NCI-H187 (cell line): Measurements from ENCODE around the gene HOXC4.
"Not testable (repeated sequence)": the region's sequence is repeated elsewhere in the genome, so short reads cannot be mapped to it uniquely, and the experiment has no call there.

ENCODE experiments used
- DNase-seq, 2 experiments: peaks; one replicate each; lab custom pipeline; 2025; lab: John Stamatoyannopoulos, UW

The HOXC4 gene

DNA sequence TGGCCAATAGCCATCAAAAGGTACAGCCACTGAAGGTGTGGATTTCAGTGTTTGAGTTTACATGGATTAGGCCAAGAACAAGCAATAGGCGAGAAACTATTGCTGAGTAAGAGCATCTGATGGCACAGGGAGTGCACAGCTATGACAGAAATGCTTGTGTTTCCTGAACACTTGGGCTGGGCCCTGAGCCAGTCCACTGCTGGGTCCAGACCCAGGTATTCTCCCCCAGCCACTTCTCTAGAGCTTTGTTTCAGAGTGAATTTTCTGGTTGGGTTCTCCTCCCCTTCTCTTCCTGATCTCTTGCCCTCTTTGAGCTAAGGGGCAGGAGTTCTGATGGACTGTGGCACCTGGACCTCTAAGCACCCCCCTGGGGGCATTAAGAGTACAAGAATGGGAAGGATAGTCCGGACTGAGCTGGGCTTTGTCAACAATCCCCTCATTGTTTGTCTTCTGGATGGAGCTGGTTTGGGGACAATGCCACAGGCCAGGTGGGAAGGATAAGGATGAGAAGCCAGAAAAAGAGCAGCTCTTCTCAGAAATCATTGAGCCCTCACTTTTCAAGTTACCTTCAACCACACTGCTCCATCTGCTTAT lies 12.4 kb upstream of the HOXC4 start:
- no peak for DNase-seq

DNA sequence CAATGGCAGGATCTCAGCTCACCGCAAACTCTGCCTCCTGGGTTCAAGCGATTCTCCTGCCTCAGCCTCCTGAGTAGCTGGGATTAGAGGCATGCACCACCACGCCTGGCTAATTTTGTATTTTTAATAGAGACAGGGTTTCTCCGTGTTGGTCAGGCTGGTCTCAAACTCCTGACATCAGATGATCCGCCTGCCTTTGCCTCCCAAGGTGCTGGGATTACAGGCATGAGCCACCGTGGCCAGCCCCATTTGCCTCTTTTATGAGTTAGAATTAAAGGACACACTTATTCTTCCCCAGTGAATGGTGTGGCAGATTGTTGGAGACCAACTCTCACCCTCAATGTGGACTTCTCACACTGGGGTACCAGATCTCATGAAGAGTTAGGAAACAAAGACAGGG lies 11.6 kb upstream of the HOXC4 start:
- DNase-seq: not testable (repeated sequence)

DNA sequence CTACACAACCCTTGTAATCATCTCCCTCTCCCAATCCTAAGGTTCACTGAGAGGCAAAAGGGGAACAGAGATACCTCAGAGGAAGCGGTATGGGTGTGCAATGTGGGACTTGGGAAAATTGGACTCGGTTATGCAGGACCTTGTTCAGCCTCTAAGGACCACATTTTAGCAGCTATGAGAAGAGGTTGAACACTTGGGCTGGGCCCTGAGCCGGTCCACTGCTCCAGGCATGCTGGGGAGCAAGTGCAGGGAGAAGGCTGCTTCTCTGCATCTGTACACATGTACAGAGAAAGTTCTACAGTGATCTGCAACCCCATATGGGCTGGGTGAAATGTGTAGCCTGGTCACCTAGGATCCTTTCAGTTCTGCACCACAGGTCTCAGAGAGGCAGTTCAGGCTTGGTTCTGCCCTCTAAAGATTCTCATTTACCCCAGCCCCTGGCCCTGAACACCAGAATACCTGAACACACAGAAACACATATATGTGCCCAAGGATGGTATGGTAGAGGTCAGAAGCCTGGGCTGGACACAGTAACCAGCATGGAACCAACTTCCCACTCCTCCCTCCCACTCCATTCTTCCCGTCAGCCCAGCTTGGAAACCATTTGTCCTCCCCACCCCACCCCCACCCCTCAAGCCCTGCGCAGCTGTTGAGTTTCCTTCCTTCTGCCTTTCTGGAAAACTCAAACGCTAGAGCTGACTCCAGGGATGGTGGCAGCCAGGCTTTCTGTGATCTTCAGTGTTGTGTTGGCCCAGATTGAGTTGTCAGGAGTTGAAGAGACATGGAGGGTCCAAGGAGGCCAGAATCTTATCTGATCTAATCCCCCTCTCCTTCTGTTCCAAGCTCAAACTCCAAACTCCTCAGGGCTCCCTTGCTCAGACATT lies 10.4 kb upstream of the HOXC4 start:
- no peak for DNase-seq

DNA sequence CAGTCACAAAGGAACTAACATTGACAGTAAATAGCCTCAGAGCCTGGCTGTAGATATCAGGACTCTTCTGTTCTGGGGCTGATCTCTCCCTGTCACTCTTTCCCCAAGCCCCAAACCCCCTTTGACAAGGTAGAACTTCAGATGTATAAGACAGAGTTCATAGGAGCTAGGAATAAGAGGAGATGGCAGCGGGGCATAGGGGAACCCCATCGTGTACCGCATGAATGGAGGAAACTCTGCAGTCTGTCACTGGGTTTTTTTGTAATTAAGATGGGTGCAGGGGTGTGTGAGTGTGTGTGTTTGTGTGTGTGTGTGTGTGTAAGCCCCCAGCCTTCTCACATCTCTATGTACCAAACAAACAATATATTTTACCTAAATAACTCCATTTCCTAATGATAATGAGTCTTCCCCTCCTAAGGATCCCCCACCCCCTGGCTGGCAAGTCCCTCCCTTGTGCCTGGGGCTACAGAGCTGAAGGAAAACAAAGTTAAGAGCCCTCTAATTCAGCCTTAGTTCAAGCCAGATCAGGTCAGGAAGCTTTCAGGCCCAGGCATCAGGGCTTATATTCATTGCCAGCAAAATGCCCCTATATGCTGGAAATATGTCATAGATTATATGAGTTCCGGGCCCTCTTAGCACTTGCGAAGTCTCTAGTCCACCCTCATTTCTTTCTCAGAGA lies 9.1 kb upstream of the HOXC4 start:
- DNase-seq: no peak

DNA sequence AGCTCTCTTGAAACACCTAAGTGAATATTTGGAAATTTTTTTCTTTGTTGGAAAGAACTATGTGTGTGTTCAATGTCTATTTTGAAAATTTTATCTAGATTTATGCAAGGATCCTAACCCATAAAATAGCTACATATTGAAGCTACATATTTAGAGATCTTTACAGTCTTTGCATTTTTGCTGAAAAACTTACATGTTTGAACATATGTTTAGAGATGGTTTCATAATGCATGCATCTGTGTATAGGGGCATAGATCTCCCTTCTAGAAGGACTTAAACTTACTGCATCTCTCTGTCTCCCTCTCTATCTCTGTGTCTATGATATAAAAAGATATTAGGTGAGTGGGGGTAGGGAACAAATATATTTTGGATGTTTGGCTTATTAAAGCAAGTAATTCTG lies 8.2 kb upstream of the HOXC4 start:
- no peak for DNase-seq

- DNase-seq: no peak
Observed at GRCh38 chr12:54045868-54046521, 7.6 kb upstream of the HOXC4 start.

GRCh38 chr12:54046809-54047159 lies 6.9 kb upstream of the HOXC4 start:
- DNase-seq: no peak

DNA sequence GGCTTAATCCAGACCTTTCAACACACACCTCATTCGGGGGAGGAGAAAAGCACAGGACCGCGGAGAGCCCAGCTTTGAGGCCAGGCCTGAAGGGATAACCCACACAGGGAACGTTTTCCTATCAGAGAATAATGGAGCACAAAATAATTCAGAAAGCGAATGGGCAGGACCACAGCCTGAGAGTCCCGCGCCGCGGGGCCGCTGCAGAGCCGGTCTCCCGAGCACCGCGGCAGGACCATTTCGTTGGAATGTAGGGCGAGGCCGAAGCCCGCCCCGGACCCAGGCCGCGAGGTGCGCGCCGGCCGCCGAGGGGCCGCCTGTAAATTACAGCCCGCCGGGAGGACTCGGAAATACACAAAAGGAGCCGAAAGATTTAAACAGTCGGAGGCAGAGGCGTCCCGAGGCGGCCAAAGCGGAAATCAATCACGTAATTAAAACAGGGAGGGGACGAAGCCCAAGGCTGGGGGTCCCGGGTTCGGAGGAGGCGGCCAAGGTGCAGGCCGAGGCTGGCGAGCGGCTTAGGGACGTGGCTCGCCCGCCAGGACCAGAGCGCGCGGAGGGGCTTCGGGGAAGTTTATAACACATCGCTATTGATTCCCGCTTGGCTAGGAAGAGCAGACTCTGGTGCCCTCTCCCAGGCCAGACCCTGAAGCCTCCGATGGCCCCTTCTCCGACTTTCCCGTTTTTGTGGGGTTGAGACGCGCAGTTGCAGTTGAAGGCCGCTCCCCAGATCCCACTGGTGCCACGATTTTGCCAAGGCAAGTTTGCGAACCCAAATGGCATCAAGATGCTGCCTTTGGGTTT lies 6.3 kb upstream of the HOXC4 start:
- no peak for DNase-seq

- DNase-seq: no peak
Observed at GRCh38 chr12:54047964-54048303, 5.7 kb upstream of the HOXC4 start.

- DNase-seq: no peak
Observed at GRCh38 chr12:54048406-54049093, 5.1 kb upstream of the HOXC4 start.

GRCh38 chr12:54049108-54049507 lies 4.5 kb upstream of the HOXC4 start:
- no peak for DNase-seq

GRCh38 chr12:54050482-54050810 lies 3.2 kb upstream of the HOXC4 start:
- DNase-seq: no peak

- no peak for DNase-seq
Observed at GRCh38 chr12:54051026-54051842, 2.4 kb upstream of the HOXC4 start.

DNA sequence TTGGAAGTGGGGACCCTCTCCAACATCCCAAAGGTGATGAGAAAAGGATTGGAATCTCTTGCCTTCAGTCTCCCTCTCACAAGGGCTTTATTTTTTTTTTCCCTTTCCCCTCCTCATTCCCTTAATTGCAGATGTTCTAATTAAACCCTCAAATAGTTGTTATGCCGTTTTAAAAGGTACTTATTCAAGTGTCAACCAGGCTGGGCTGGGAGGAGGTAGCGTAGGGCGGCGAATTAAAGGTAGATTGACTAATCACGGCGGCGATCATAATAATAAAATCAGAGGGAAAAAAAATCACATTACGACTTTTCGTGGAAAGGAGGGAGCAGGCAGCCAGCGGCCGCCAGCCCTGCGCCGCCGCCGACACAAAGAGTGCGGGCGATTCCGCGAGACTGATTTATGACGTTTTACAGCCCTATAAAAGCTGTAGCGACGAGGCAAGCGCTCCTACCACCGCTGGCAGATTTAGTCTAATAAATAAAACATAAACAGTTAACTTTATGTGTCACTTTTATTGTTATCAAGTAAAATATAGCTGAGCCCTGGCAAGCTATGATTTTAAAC lies 1.7 kb upstream of the HOXC4 start:
- DNase-seq: no peak

DNA sequence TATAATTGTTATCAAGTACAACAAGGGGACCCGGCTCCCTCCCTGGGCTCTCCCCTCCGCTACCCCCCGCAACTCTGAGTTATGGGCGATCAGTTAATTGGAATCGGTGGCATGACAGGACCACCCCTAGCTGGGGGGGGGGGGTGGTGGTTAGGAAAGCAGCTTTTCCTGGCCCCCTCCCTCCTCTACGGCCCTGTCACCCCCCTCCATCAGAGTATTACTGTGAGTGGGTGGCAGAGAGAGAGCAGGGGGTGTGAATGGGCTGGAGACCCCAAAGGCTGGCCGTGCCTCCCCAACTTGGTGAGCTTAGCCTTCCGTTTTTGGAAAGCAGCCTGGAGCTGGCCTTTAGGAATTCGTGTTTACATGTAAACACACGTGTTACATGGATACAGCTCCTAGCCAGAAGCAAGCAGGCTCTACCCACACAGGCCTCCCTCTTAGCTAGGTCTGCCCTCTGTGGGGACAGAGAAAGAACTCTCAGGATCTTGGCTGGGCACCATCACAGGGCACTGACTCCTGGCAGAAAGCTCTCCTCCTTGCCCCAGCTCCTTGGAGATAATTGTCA lies 1.1 kb upstream of the HOXC4 start:
- no peak for DNase-seq

GRCh38 chr12:54053003-54053750 lies 458 bp upstream of the HOXC4 start:
- DNase-seq: no peak

DNA sequence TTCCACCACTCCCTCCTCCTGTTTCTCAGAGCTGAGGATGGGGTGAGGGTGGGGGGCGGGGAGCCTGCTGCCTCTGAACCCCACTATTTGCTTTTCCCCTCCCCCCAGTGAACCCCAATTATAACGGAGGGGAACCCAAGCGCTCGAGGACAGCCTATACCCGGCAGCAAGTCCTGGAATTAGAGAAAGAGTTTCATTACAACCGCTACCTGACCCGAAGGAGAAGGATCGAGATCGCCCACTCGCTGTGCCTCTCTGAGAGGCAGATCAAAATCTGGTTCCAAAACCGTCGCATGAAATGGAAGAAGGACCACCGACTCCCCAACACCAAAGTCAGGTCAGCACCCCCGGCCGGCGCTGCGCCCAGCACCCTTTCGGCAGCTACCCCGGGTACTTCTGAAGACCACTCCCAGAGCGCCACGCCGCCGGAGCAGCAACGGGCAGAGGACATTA lies 1.1 kb downstream of the HOXC4 start:
- DNase-seq: no peak

GRCh38 chr12:54055552-54055951 lies 1.9 kb downstream of the HOXC4 start:
- DNase-seq: no peak

DNA sequence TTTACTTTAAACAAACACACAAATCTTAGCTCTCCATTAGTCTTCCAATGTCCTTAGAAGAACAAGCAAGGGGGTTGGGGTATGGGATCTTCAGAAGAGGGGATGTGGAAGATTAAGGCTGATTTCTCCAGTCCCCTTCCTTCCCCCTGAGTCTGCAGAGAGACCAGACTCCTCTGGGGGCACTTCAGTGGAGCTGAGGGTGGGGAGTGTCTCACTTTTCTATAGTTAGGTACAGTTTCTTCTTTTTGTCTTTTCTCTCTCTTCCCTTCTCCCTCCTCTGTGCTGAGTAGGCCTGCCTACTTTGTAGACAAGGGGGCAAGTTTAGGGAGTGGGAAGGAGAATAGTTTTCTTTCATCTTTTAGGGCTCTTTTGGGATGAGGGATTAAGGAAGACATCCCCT lies 2.5 kb downstream of the HOXC4 start:
- no peak for DNase-seq
